ENCODE measurements around the gene GLIPR1L2. TPM values are rescaled to one million over a fixed set of nuclear protein-coding genes. Genes with fewer than 3 reads are reported as not detected.

Gene GLIPR1L2
- total and polyA plus RNA-seq, 7 donors, result 0.04 to 1.5 (median 0.58) TPM; not detected in 1

- DNase-seq (no peak), ATAC-seq (no peak)
- H3K36me3 ChIP-seq (ENCODE audit: insufficient read depth in 1 of 2, low read depth in 1 of 2), result no peaks in the 10 kb centered on the region
- H3K9me3 ChIP-seq, result peaks cover 19% of the 10 kb centered on the region
- TF ChIP-seq CTCF (IDR thresholded peaks at IDR 0.05), result no peak
- no peaks in the 10 kb centered on the region for H3K4me1 ChIP-seq
- H3K27me3 ChIP-seq (ENCODE audit: insufficient read depth in 3 of 3, low read length in 2 of 3), result no peaks in the 10 kb centered on the region
- no peak overlapping the region for H3K4me3 ChIP-seq
- intact Hi-C loops (cut with DNase I), result no loop called here
- H3K27ac ChIP-seq, result no peak overlapping the region
Measured at GRCh38 chr12:75460204-75460603, 69.3 kb downstream of the GLIPR1L2 start.

GRCh38 chr12:75471902-75472890 lies 81.3 kb downstream of the GLIPR1L2 start:
- no peak overlapping the region for H3K27ac ChIP-seq
- ATAC-seq (no peak), DNase-seq (no peak)
- intact Hi-C loops (cut with DNase I), result no loop called here
- no peak for TF ChIP-seq CTCF (IDR thresholded peaks at IDR 0.05)
- H3K36me3 ChIP-seq (ENCODE audit: insufficient read depth in 1 of 2, low read depth in 1 of 2), result no peaks in the 10 kb centered on the region
- no peaks in the 10 kb centered on the region for H3K4me1 ChIP-seq
- 79 to 86% (median 85%) methylated on average over 6 of the region's 6 CpGs for WGBS, 3 donors
- no peak overlapping the region for H3K4me3 ChIP-seq
- no peaks in the 10 kb centered on the region for H3K27me3 ChIP-seq (ENCODE audit: insufficient read depth in 3 of 3, low read length in 2 of 3)
- H3K9me3 ChIP-seq, result no peaks in the 10 kb centered on the region

GRCh38 chr12:75474116-75474515 lies 83.2 kb downstream of the GLIPR1L2 start:
- H3K27me3 ChIP-seq (ENCODE audit: insufficient read depth in 3 of 3, low read length in 2 of 3), result no peaks in the 10 kb centered on the region
- no peaks in the 10 kb centered on the region for H3K4me1 ChIP-seq
- ATAC-seq, result no peak
- H3K4me3 ChIP-seq, result no peak overlapping the region
- H3K27ac ChIP-seq, result no peak overlapping the region
- H3K9me3 ChIP-seq, result no peaks in the 10 kb centered on the region
- DNase-seq, result no peak
- no peak for TF ChIP-seq CTCF (IDR thresholded peaks at IDR 0.05)
- intact Hi-C loops (cut with DNase I), result no loop called here
- no peaks in the 10 kb centered on the region for H3K36me3 ChIP-seq (ENCODE audit: insufficient read depth in 1 of 2, low read depth in 1 of 2)
- 67 to 71% (median 70%) methylated on average over 2 of the region's 2 CpGs for WGBS, 3 donors

- TF ChIP-seq CTCF (IDR thresholded peaks at IDR 0.05), result no peak
- H3K9me3 ChIP-seq, result no peaks in the 10 kb centered on the region
- no peaks in the 10 kb centered on the region for H3K27me3 ChIP-seq (ENCODE audit: insufficient read depth in 3 of 3, low read length in 2 of 3)
- ATAC-seq (no peak), DNase-seq (no peak)
- no peaks in the 10 kb centered on the region for H3K36me3 ChIP-seq (ENCODE audit: insufficient read depth in 1 of 2, low read depth in 1 of 2)
- no peak overlapping the region for H3K27ac ChIP-seq
- 85 to 98% (median 92%) methylated on average over 1 of the region's 1 CpG for WGBS, 3 donors
- peaks cover 6% of the 10 kb centered on the region for H3K4me1 ChIP-seq
- no peak overlapping the region for H3K4me3 ChIP-seq
- intact Hi-C loops (cut with DNase I), result no loop called here
Measured at GRCh38 chr12:75476071-75476470, 85.2 kb downstream of the GLIPR1L2 start.
